GM12878 (cell line): ENCODE measurements around the gene DIAPH3. TPM values are rescaled to one million over a fixed set of nuclear protein-coding genes. Genes with fewer than 3 reads are reported as not detected.

Experiments used
- ATAC-seq: fragments of 200-7000 bp; cut with Tn5 transposase; 3 replicates; pipeline ENCODE4 v1.9.1; 2020; ENCODE audit warnings: mild to moderate bottlenecking, moderate library complexity
- BruUV-seq: library from RNA; stranded (reverse); fragments of 400-500 nt; replicated peaks from 2 replicates; lab custom pipeline; 2021; lab: Mats Ljungman, UMichigan
- CTCF ChIA-PET: fragments of 300-600 bp; sonication (Branson Sonifier 250); formaldehyde crosslinking; extraction: SDS; loops from one replicate; lab custom pipeline; 2021; ENCODE audit warnings: inconsistent platforms; lab: Yijun Ruan, JAX
- POLR2A ChIA-PET: fragments of 350-600 bp; formaldehyde crosslinking; extraction: SDS; loops from one replicate; lab custom pipeline; 2021; ENCODE audit warnings: inconsistent platforms; lab: Charles Lee
- RAD21 ChIA-PET: fragments of 300-600 bp; sonication (Branson Sonifier 250); formaldehyde crosslinking; loops from one replicate; lab custom pipeline; 2023; ENCODE audit warnings: antibody characterized with exemption; ENCODE audit not compliant: unreplicated experiment; lab: Charles Lee
- SMC1A ChIA-PET: fragments of 300-600 bp; sonication (Branson Sonifier 250); formaldehyde crosslinking; loops from one replicate; lab custom pipeline; 2023; ENCODE audit not compliant: unreplicated experiment, uncharacterized antibody; lab: Charles Lee
- DNase-seq: peaks from one replicate; pipeline ENCODE4 v3.0.0-alpha.2; 2011; ENCODE audit warnings: low read depth, low spot score
- FAIRE-seq: peaks from 3 replicates; lab custom pipeline; 2011; peaks lifted over from hg19 to GRCh38; lab: Jason Lieb, UNC
- H2AFZ ChIP-seq: 2 replicates; pipeline ENCODE4 v1.6.0; 2011; ENCODE audit warnings: low read depth, low read length, control low read depth; ENCODE audit not compliant: control insufficient read depth
- H3K27ac ChIP-seq: 2 replicates; pipeline ENCODE4 v1.5.1; 2011; ENCODE audit warnings: control low read depth; ENCODE audit not compliant: control insufficient read depth, insufficient read depth
- H3K27me3 ChIP-seq, 2 experiments: replicated peaks in 1 of 2; 2 replicates each; pipeline versions ENCODE4 v1.6.0 to v1.6.1; 2011; ENCODE audit warnings: low read length in 1 of 2; ENCODE audit not compliant: control insufficient read depth in 2 of 2, insufficient read depth in 2 of 2
- H3K36me3 ChIP-seq, 2 experiments: 2 replicates each; pipeline ENCODE4 v1.5.1; 2011; ENCODE audit warnings: low read length in 1 of 2; ENCODE audit not compliant: control insufficient read depth in 2 of 2, insufficient read depth in 2 of 2
- H3K4me1 ChIP-seq: 2 replicates; pipeline ENCODE4 v1.6.1; 2011; ENCODE audit warnings: mild to moderate bottlenecking, low read length, moderate library complexity, mixed read lengths; ENCODE audit not compliant: control insufficient read depth, insufficient read depth
- H3K4me2 ChIP-seq: 2 replicates; pipeline ENCODE4 v1.6.0; 2011; ENCODE audit warnings: control low read depth; ENCODE audit not compliant: control insufficient read depth, insufficient read depth
- H3K4me3 ChIP-seq: fragments of 200-600 bp; sonication (generic); 2 replicates; pipeline ENCODE4 v1.5.1; 2016
- H3K79me2 ChIP-seq: 2 replicates; pipeline ENCODE4 v1.6.0; 2011; ENCODE audit warnings: low read length; ENCODE audit not compliant: control insufficient read depth, insufficient read depth
- H3K9ac ChIP-seq: 2 replicates; pipeline ENCODE4 v1.8.0; 2011; ENCODE audit warnings: low read length, control low read depth, mixed read lengths; ENCODE audit not compliant: control insufficient read depth, insufficient read depth
- H3K9me3 ChIP-seq: replicated peaks from 3 replicates; pipeline ENCODE4 v1.5.1; 2011; ENCODE audit warnings: mild to moderate bottlenecking, low read length; ENCODE audit not compliant: control insufficient read depth, insufficient read depth
- H4K20me1 ChIP-seq: 2 replicates; pipeline ENCODE4 v1.6.0; 2011; ENCODE audit not compliant: control insufficient read depth, insufficient read depth
- BCL11A ChIP-seq: IDR thresholded peaks from 2 replicates; pipeline ENCODE4 v1.6.1; 2011; ENCODE audit warnings: low read depth, low read length
- EED ChIP-seq: sonication (generic); IDR thresholded peaks from 2 replicates; pipeline ENCODE4 v1.6.1; 2016; ENCODE audit warnings: antibody characterized with exemption, low read depth
- EGR1 ChIP-seq, 2 experiments: IDR thresholded peaks; 1 replicate in 1 of 2; 2 replicates in 1 of 2; pipeline ENCODE4 v1.6.1; 2011 to 2012; ENCODE audit warnings: low read depth in 2 of 2, low read length in 2 of 2, borderline replicate concordance in 1 of 2, mild to moderate bottlenecking in 1 of 2, moderate library complexity in 1 of 2
- HDAC6 ChIP-seq: fragments of 200-600 bp; sonication (generic); IDR thresholded peaks from one replicate; pipeline ENCODE4 v1.8.0; 2017; ENCODE audit warnings: antibody characterized with exemption; ENCODE audit not compliant: unreplicated experiment
- NR2C1 ChIP-seq: fragments of 450-650 bp; IDR thresholded peaks from 2 replicates; pipeline ENCODE4 v1.6.1; 2017; ENCODE audit warnings: antibody characterized with exemption, mild to moderate bottlenecking, moderate library complexity
- NR2C2 ChIP-seq: IDR thresholded peaks from 2 replicates; pipeline ENCODE4 v1.6.1; 2011; ENCODE audit warnings: borderline replicate concordance, low read depth; ENCODE audit not compliant: control insufficient read depth, insufficient read length
- PML ChIP-seq: IDR thresholded peaks from 2 replicates; pipeline ENCODE4 v1.6.1; 2012; ENCODE audit warnings: low read length, inconsistent platforms
- POU2F2 ChIP-seq: IDR thresholded peaks from 3 replicates; pipeline ENCODE4 v1.6.1; 2011; ENCODE audit warnings: low read depth, mild to moderate bottlenecking, low read length, borderline replicate concordance
- RCOR1 ChIP-seq: conservative IDR thresholded peaks from 2 replicates; pipeline ENCODE4 v1.6.1; 2012; ENCODE audit warnings: low read depth, low read length, improper control_type of control experiment
- SUPT20H ChIP-seq: IDR thresholded peaks from 2 replicates; pipeline ENCODE4 v1.6.1; 2011; ENCODE audit warnings: low read depth, mild to moderate bottlenecking, low read length, moderate library complexity, borderline replicate concordance; ENCODE audit not compliant: control insufficient read depth
- TARDBP ChIP-seq: IDR thresholded peaks from 2 replicates; pipeline ENCODE4 v1.6.1; 2016; ENCODE audit warnings: borderline replicate concordance
- YY1 ChIP-seq: IDR thresholded peaks from 2 replicates; pipeline ENCODE4 v1.6.1; 2011; ENCODE audit warnings: low read depth, mild to moderate bottlenecking, low read length
- ZNF217 ChIP-seq: fragments of 450-650 bp; IDR thresholded peaks from 2 replicates; pipeline ENCODE4 v1.6.1; 2017; ENCODE audit warnings: antibody characterized with exemption, mild to moderate bottlenecking
- WGBS: methylation state at CpG from one replicate; pipeline ENCODE4 v1.1.6; 2016; ENCODE audit warnings: low lambda C conversion rate; ENCODE audit not compliant: insufficient replicate concordance, insufficient coverage; ENCODE audit errors: missing lambda C conversion rate; 5-methylcytosine and 5-hydroxymethylcytosine counted together
- in situ Hi-C: fragments of 300-500 bp; cut with MboI; formaldehyde crosslinking; loops from 9 replicates; pipeline ENCODE4 v1.14.3; 2018; ENCODE audit warnings: mixed read lengths
- intact Hi-C: fragments of 100-400 bp; cut with micrococcal nuclease; formaldehyde crosslinking; loops from one replicate; pipeline ENCODE4 v1.14.2; 2022; ENCODE audit not compliant: unreplicated experiment
- polyA plus RNA-seq, 11 experiments: library from polyadenylated mRNA; depleted of rRNA in 4 of 11; unstranded in 6 of 11; stranded (reverse) in 5 of 11; fragments of >200 nt; fragmentation: Nextera tagmentation in 4 of 11; fragmentation: Illumina TruSeq in 1 of 11; extraction: Ambion mirVana in 4 of 11; extraction: Trizol in 1 of 11; gene quantifications; 1 replicate in 1 of 11; 2 replicates in 10 of 11; pipeline versions ENCODE4 v1.2.1 to v1.2.3, GENCODE V29; 2011 to 2016; ENCODE audit warnings: inconsistent platforms in 2 of 11, missing spikeins in 2 of 11, low read depth in 1 of 11
- total RNA-seq, 4 experiments: library from RNA; depleted of rRNA in 3 of 4; stranded (reverse); fragments of >200 nt in 3 of 4; fragmentation: Illumina TruSeq in 1 of 4; extraction: Trizol in 1 of 4; gene quantifications; 2 replicates each; pipeline versions ENCODE4 v1.2.1 to v1.2.3, GENCODE V29; 2013 to 2021
- TF ChIP-seq, protein P1 (sequence below): fragments of 450-650 bp; IDR thresholded peaks from 2 replicates; pipeline ENCODE4 v1.6.1; 2017; ENCODE audit warnings: mild to moderate bottlenecking, moderate library complexity
- TF ChIP-seq, protein P2 (sequence below): fragments of 450-650 bp; IDR thresholded peaks from 2 replicates; pipeline ENCODE4 v1.6.1; 2017; ENCODE audit warnings: mild to moderate bottlenecking, low read depth, inconsistent platforms; ENCODE audit not compliant: poor library complexity, severe bottlenecking

The DIAPH3 gene
- total and polyA plus RNA-seq, 10 of the 15 experiments (the other 5 are each of a cell fraction or from before 2014, with no cell fraction given) = 10.1 to 25.2 (median 15.4) TPM

- no peak for TF ChIP-seq RCOR1
- no peak for TF ChIP-seq EED
- TF ChIP-seq HDAC6 = no peak
Measured at GRCh38 chr13:59663707-59664106, 500.0 kb downstream of the DIAPH3 start (continued).

DNA sequence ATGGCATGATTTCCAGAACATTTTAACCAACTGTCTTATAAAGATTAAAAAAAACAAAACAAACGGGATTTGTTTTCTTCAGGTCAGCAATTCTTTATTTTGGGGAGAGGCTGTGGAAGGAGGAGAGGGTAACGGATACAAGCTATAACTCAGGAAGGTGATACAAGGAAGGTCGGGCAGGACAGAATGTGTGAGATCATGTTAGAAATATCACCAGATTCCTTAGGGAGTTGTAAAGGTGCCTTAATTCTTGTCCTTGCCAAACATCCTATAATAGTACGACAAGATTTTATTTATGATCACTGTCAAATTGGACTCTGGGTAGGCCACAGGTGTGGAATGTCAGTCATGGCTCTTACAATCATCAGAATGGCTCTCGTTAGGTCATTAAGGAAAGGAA, 503.1 kb downstream of the DIAPH3 start:
- Histone ChIP-seq H3K9me3 (no peaks in the 10 kb centered on the region), H3K27me3 (no peaks in the 10 kb centered on the region), H3K9ac (no peak overlapping the region), H3K79me2 (no peaks in the 10 kb centered on the region), H3K4me2 (no peak overlapping the region), H3K27ac (no peak overlapping the region), H3K36me3 (no peaks in the 10 kb centered on the region; a peak in 1 of 4 replicates), H3K4me1 (no peaks in the 10 kb centered on the region), H4K20me1 (no peaks in the 10 kb centered on the region), H3K4me3 (no peak overlapping the region), H2AFZ (no peak overlapping the region)
- BruUV-seq = no TSS peak
- in situ Hi-C loops (no loop called here), intact Hi-C loops (no loop called here)
- ATAC-seq (no peak), DNase-seq (no peak), FAIRE-seq (no peak)
- ChIA-PET CTCF (interaction anchor here (1.5 kb wide), 1 partner anchor 17 kb away, joined by 4 read pairs; no protein-coding TSS in a partner anchor), RAD21 (no interaction called here), POLR2A (no interaction called here), SMC1A (interaction anchor here (1.2 kb wide), 1 partner anchor 137 kb away, joined by 3 read pairs; no protein-coding TSS in a partner anchor)
- 64% methylated on average over 5 of the region's 5 CpGs for WGBS
- TF ChIP-seq TARDBP (no peak), NR2C2 (no peak), ZNF217 (no peak), POU2F2 (no peak), BCL11A (no peak), EGR1 (IDR thresholded peaks at IDR 0.05; ENCODE audit: borderline replicate concordance in 1 of 2, low read depth in 2 of 2, low read length in 2 of 2) (no peak), RCOR1 (no peak), NR2C1 (no peak), YY1 (no peak), PML (no peak), SUPT20H (no peak)
- TF ChIP-seq, protein P1, sequence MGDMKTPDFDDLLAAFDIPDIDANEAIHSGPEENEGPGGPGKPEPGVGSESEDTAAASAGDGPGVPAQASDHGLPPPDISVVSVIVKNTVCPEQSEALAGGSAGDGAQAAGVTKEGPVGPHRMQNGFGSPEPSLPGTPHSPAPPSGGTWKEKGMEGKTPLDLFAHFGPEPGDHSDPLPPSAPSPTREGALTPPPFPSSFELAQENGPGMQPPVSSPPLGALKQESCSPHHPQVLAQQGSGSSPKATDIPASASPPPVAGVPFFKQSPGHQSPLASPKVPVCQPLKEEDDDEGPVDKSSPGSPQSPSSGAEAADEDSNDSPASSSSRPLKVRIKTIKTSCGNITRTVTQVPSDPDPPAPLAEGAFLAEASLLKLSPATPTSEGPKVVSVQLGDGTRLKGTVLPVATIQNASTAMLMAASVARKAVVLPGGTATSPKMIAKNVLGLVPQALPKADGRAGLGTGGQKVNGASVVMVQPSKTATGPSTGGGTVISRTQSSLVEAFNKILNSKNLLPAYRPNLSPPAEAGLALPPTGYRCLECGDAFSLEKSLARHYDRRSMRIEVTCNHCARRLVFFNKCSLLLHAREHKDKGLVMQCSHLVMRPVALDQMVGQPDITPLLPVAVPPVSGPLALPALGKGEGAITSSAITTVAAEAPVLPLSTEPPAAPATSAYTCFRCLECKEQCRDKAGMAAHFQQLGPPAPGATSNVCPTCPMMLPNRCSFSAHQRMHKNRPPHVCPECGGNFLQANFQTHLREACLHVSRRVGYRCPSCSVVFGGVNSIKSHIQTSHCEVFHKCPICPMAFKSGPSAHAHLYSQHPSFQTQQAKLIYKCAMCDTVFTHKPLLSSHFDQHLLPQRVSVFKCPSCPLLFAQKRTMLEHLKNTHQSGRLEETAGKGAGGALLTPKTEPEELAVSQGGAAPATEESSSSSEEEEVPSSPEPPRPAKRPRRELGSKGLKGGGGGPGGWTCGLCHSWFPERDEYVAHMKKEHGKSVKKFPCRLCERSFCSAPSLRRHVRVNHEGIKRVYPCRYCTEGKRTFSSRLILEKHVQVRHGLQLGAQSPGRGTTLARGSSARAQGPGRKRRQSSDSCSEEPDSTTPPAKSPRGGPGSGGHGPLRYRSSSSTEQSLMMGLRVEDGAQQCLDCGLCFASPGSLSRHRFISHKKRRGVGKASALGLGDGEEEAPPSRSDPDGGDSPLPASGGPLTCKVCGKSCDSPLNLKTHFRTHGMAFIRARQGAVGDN = no peak
- TF ChIP-seq, protein P2, sequence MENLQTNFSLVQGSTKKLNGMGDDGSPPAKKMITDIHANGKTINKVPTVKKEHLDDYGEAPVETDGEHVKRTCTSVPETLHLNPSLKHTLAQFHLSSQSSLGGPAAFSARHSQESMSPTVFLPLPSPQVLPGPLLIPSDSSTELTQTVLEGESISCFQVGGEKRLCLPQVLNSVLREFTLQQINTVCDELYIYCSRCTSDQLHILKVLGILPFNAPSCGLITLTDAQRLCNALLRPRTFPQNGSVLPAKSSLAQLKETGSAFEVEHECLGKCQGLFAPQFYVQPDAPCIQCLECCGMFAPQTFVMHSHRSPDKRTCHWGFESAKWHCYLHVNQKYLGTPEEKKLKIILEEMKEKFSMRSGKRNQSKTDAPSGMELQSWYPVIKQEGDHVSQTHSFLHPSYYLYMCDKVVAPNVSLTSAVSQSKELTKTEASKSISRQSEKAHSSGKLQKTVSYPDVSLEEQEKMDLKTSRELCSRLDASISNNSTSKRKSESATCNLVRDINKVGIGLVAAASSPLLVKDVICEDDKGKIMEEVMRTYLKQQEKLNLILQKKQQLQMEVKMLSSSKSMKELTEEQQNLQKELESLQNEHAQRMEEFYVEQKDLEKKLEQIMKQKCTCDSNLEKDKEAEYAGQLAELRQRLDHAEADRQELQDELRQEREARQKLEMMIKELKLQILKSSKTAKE = no peak
